Smooth muscle cell of the brain vasculature (primary cell): ENCODE data around the gene ADIPOQ.
"Not testable (repeated sequence)": the region's sequence is repeated elsewhere in the genome, so short reads cannot be mapped to it uniquely, and the experiment has no call there.

ENCODE experiments used
- DNase-seq: peaks from one replicate; pipeline ENCODE4 v3.0.0-alpha.2; 2012; ENCODE audit warnings: low read depth, low spot score

The ADIPOQ gene

DNA sequence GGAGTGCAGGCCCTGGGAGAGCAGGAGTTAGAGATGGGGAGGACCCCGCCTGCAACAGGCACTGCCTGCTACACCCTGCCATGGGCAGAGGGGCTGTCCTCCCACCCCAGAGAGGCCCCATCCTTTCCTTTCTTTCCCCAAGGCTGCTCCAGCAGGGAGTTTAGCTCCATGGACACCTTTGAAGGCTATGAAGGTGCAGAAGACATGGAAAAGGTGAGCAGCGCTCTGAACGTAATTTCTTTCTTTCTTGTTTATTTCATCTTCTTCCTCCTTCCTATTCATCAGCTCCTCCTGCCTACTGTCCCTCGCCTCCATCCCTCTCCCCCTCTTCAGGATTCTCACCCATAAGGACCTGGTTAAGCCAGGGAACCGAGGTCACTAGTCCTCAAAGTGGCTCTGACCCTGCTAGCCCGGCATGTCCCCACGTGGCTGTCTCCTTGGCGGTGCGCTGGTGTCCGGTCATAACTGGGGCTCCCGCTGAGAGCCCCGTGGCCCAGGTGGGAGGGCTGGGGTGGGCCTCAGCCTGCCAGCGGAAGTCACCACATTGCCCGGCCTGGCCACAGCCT lies 16.0 kb upstream of the ADIPOQ start:
- DNase-seq: no peak

GRCh38 chr3:186826976-186827857 lies 15.3 kb upstream of the ADIPOQ start:
- no peak for DNase-seq

- no peak for DNase-seq
Observed at GRCh38 chr3:186828340-186828739, 14.2 kb upstream of the ADIPOQ start.

GRCh38 chr3:186831798-186832197 lies 10.7 kb upstream of the ADIPOQ start:
- no peak for DNase-seq

- no peak for DNase-seq
Observed at GRCh38 chr3:186832276-186832675, 10.2 kb upstream of the ADIPOQ start.

DNA sequence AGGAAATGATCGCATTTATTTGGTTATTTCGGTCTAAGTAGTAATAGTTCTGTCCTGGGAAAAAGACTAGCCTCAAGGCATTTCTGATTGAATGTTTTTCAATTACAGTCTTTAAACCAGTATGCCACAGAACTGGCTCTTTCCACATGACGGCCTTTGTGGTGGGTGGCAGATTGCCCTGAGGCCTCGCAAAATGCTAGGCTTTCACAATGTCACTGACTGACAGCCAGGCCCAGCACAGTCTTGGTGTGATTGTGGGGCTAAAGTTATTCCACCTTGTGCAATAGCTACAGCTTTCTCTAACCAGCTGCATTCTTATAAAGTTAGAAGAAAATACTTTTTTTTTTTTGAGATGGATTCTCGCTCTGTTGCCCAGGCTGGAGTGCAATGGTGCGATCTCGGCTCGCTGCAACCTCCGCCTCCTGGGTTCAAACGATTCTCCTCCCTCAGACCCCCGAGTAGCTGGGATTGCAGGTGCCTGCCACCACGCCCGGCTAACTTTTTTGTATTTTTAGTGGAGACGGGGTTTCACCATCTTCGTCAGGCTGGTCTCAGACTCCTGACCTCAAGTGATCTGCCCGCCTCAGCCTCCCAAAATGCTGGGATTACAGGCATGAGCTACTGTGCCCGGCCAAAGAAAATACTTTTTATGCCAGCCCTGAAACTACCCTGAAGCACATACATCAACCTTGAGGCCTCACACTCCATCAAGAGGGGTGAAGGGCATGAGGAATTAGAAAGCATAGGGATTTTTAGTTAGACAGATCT lies 2.5 kb upstream of the ADIPOQ start:
- DNase-seq: no peak

DNA sequence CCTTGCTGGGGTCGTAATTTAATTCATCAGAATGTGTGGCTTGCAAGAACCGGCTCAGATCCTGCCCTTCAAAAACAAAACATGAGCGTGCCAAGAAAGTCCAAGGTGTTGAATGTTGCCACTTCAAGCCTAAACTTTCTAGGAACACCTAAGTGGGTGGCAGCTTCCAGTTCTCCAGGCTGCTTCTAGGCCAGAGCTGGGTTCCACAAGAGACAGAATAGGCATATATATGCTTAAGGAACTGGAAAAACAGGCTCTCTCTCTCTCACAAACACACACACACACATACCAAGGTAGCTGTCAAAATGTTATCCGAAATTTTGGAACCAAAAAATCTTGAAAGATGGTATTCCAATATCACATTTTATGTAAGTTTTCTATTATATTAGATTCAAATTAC lies 890 bp upstream of the ADIPOQ start:
- DNase-seq: no peak

- DNase-seq: no peak
Observed at GRCh38 chr3:186843039-186843432, 526 bp downstream of the ADIPOQ start.

DNA sequence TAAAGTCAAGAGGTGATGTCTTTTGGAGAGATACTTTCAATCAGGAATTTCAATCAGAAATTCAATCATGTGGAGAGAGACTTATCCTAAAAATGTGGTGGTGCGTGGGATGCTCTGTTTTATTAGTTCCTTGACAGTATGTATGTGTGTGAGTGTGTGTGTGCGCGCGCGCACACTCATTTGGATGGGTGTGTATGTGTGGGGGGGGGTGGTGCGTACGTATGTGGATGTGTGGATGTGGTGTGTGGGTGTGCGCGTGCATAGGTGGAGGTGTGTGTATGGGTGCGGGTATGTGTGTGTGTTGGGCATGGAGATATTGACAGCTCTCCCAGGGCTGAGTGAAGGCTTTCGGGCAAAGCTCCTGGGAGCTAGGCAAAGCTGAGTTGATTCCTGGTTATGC lies 2.4 kb downstream of the ADIPOQ start:
- no peak for DNase-seq

GRCh38 chr3:186845756-186846155 lies 3.2 kb downstream of the ADIPOQ start:
- DNase-seq: no peak

DNA sequence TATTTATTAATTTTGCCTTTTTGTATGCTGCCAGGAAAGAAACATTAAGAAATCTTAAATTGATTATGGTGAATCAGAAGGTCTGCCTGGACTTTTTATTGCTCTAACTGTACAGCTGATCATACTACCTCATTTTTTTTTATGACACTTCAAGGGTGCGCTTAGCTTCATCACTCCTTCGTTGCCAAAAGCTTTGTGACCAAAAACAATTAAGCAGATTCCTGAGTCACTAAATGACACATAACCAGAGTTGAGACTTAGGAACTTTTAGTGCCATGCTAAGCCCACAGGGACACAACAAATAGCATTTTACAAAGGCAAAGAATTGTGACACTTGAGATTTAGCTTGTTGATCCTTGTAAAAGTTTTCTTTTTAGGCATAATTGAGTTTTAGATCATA lies 4.9 kb downstream of the ADIPOQ start:
- no peak for DNase-seq

DNA sequence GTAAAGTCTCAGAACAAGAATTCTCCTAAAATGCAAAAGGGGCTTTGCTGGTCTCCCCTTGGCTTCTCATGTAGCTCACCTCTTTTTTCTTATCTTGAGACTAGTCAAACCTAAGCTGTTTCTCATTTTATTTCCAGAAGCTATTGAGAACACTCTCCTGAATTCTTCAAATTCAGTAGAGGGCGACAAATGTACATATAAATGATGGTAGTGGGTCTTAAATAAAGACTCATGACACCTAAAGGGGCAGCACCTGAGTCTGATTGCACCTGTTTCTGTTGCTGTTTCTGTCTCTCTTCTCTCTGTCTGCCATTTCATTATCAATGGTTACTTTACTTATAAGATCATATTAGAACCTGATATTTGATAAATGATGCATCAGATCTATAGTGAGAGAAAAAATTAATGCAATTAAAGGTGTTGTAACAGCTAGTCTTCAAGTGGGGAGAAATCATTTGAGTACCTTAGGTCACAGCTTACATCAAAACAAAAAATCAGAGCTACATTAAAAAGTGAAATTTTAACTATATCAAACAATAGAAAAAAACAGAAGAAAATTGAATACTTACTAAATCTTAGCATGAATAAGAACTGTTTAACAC lies 7.0 kb downstream of the ADIPOQ start:
- no peak for DNase-seq

- DNase-seq: not testable (repeated sequence)
Observed at GRCh38 chr3:186851835-186852234, 9.3 kb downstream of the ADIPOQ start.

DNA sequence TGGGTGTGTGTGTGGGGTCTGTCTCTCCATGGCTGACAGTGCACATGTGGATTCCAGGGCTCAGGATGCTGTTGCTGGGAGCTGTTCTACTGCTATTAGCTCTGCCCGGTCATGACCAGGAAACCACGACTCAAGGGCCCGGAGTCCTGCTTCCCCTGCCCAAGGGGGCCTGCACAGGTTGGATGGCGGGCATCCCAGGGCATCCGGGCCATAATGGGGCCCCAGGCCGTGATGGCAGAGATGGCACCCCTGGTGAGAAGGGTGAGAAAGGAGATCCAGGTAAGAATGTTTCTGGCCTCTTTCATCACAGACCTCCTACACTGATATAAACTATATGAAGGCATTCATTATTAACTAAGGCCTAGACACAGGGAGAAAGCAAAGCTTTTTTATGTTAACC lies 10.5 kb downstream of the ADIPOQ start:
- no peak for DNase-seq

- no peak for DNase-seq
Observed at GRCh38 chr3:186854146-186854545, 11.6 kb downstream of the ADIPOQ start.

- DNase-seq: no peak
Observed at GRCh38 chr3:186854954-186855353, 12.4 kb downstream of the ADIPOQ start.

DNA sequence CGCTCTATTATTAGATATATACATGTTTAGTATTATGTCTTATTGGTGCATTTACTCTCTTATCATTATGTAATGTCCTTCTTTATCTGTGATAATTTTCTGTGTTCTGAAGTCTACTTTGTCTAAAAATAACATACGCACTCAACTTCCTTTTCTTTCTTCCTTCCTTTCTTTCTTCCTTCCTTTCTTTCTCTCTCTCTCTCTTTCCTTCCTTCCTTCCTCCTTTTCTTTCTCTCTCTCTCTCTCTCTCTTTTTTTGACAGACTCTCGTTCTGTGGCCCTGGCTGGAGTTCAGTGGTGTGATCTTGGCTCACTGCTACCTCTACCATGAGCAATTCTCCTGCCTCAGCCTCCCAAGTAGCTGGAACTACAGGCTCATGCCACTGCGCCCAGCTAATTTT lies 15.2 kb downstream of the ADIPOQ start:
- no peak for DNase-seq

- DNase-seq: not testable (repeated sequence)
Observed at GRCh38 chr3:186865215-186865853, 22.8 kb downstream of the ADIPOQ start.

DNA sequence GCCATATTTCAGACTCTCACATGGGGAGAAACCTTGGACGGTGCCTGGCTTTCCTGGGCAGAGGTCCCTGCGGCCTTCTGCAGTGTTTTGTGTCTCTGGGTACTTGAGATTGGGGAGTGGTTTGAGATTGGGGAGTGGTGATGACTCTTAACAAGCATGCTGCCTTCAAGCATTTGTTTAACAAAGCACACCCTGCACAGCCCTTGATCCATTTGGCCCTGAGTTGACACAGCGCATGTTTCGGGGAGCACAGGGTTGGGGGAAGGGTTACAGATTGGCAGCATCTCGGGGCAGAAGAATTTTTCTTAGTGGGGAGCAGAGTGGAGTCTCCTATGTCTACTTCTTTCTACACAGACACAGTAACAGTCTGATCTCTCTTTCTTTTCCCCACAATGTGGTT lies 23.6 kb downstream of the ADIPOQ start:
- DNase-seq: not testable (repeated sequence)

- DNase-seq: no peak
Observed at GRCh38 chr3:186869253-186870100, 27.0 kb downstream of the ADIPOQ start.
